ENCODE results near the gene RNF8. TPM values are rescaled to one million over a fixed set of nuclear protein-coding genes. Genes with fewer than 3 reads are reported as not detected.
"Not testable (repeated sequence)": the region's sequence is repeated elsewhere in the genome, so short reads cannot be mapped to it uniquely, and the experiment has no call there.

Gene RNF8
- total and polyA plus RNA-seq, 2 experiments from 2014 or later = 38.5 to 49.9 TPM

DNA sequence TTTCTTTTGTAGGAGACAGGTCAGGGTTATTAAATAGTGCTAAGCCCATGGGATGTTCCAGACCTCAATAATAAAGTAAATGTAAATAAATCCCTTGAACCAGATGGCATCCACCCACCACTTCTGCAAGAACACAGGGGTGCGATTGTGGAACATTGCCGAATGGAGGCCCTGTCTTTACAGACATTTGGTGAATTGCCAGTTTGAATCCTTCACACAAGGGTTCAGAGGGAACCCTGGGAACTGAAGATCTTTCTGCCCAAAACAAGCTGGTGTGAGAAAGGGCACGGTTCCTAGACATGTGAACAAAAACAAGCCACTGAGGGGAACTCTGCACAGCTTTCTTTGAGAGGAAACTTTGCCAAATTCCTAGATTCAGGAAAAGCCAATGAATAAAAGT lies 30.2 kb upstream of the RNF8 start:
- H3K27ac ChIP-seq = no peak overlapping the region
- H3K27me3 ChIP-seq = no peaks in the 10 kb centered on the region
- H3K4me1 ChIP-seq (ENCODE audit: low read depth) = peaks cover 8% of the 10 kb centered on the region
- H3K4me3 ChIP-seq = no peak overlapping the region
- no peaks in the 10 kb centered on the region for H3K9me3 ChIP-seq (ENCODE audit: low read depth)
- peak in 1 of 2 donors; percentile 37 for DNase-seq (ENCODE audit: low read depth in 1 of 2, low spot score in 1 of 2)
- TF ChIP-seq, protein P1, sequence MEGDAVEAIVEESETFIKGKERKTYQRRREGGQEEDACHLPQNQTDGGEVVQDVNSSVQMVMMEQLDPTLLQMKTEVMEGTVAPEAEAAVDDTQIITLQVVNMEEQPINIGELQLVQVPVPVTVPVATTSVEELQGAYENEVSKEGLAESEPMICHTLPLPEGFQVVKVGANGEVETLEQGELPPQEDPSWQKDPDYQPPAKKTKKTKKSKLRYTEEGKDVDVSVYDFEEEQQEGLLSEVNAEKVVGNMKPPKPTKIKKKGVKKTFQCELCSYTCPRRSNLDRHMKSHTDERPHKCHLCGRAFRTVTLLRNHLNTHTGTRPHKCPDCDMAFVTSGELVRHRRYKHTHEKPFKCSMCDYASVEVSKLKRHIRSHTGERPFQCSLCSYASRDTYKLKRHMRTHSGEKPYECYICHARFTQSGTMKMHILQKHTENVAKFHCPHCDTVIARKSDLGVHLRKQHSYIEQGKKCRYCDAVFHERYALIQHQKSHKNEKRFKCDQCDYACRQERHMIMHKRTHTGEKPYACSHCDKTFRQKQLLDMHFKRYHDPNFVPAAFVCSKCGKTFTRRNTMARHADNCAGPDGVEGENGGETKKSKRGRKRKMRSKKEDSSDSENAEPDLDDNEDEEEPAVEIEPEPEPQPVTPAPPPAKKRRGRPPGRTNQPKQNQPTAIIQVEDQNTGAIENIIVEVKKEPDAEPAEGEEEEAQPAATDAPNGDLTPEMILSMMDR (IDR thresholded peaks at IDR 0.05; ENCODE audit: low read depth, low read length) = no peak
- peaks cover 8% of the 10 kb centered on the region for H3K36me3 ChIP-seq

DNA sequence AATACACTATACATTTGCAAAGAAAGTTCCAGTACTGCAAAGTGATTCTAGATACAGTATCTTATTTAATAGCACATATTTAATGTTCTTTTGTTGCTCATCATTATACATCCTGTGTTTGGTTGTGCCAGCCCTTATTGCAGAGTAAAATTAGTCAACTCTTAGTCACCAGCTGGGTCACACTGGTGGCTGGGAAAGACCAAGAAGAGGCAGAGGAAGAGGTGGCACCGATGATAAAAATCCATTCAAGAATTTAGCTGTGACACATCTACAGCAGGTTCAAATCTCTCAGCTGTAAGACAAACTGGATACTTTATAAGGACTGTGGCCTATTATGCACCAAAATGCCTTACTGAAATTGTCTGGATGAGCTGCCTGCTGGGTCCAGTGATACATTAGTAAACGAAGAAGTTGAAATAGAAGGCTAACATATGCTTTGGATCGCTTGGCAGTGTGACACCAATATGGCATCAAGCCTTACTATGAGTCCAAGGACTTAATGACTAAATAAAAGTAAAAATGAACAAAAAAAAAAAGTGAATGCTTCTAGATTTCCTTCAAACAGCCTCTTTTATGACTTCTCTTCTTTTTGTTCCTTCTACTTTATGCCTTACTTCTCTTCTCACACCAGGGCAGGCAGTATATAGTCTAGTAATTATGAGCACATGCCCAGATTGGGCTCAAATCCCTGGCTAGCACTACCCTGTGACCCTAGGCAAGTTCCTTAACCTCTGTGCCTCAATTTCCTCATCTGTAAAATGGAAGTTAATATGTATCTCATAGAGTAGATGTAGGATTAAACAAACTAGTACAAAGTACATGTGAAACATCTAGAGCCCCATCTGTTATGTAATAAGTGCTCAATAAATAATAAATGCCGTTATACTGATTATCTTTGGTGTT lies 29.4 kb upstream of the RNF8 start:
- Histone ChIP-seq H3K27ac (no peak overlapping the region), H3K36me3 (peaks cover 8% of the 10 kb centered on the region), H3K9me3 (ENCODE audit: low read depth) (no peaks in the 10 kb centered on the region), H3K27me3 (no peaks in the 10 kb centered on the region), H3K4me1 (ENCODE audit: low read depth) (peaks cover 8% of the 10 kb centered on the region), H3K4me3 (no peak overlapping the region)
- DNase-seq (ENCODE audit: low read depth in 1 of 2, low spot score in 1 of 2) = no peak
- TF ChIP-seq, protein P1 (IDR thresholded peaks at IDR 0.05; ENCODE audit: low read depth, low read length) = no peak

- H3K27me3 ChIP-seq = not testable (repeated sequence)
Observed at GRCh38 chr6:37330345-37330744, 23.4 kb upstream of the RNF8 start.

DNA sequence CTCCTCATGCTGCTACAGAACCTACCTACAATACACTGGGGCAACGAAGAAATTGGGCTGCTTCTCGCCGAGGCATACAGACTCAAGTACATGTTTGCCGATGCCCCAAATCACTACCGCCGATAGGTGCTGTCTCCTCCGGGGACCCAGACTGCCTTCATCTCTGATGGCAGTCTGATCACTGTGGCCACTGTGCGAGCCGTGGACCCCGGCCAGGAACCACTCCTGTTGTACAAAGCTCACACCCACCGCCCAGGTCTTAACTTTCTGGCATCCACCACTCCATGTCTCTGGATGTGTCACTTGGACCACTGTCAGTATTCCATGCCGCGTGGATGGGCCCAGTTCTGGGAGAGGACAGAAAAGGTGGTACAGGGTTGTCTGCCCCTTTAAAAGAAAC lies 22.7 kb upstream of the RNF8 start:
- Histone ChIP-seq H3K4me1 (ENCODE audit: low read depth) (no peaks in the 10 kb centered on the region), H3K4me3 (no peak overlapping the region), H3K9me3 (ENCODE audit: low read depth) (no peaks in the 10 kb centered on the region), H3K36me3 (no peaks in the 10 kb centered on the region), H3K27me3 (no peaks in the 10 kb centered on the region), H3K27ac (no peak overlapping the region)
- DNase-seq (ENCODE audit: low read depth in 1 of 2, low spot score in 1 of 2) = no peak
- TF ChIP-seq, protein P1 (IDR thresholded peaks at IDR 0.05; ENCODE audit: low read depth, low read length) = no peak

More at GRCh38 chr6:37330345-37330744, 23.4 kb upstream of the RNF8 start:
- not testable (repeated sequence) for H3K4me3 ChIP-seq; H3K36me3 ChIP-seq; H3K27ac ChIP-seq; H3K9me3 ChIP-seq (ENCODE audit: low read depth); DNase-seq (ENCODE audit: low read depth in 1 of 2, low spot score in 1 of 2); H3K4me1 ChIP-seq (ENCODE audit: low read depth)

- TF ChIP-seq, protein P1 (IDR thresholded peaks at IDR 0.05; ENCODE audit: low read depth, low read length) = no peak
- Histone ChIP-seq H3K4me3 (no peak overlapping the region), H3K27ac (no peak overlapping the region), H3K4me1 (ENCODE audit: low read depth) (no peaks in the 10 kb centered on the region), H3K9me3 (ENCODE audit: low read depth) (no peaks in the 10 kb centered on the region), H3K27me3 (no peaks in the 10 kb centered on the region), H3K36me3 (no peaks in the 10 kb centered on the region)
- no peak for DNase-seq (ENCODE audit: low read depth in 1 of 2, low spot score in 1 of 2)
Observed at GRCh38 chr6:37332894-37333293, 20.9 kb upstream of the RNF8 start.

- Histone ChIP-seq H3K9me3 (ENCODE audit: low read depth) (no peaks in the 10 kb centered on the region), H3K36me3 (no peaks in the 10 kb centered on the region), H3K27me3 (no peaks in the 10 kb centered on the region), H3K4me3 (no peak overlapping the region), H3K27ac (no peak overlapping the region), H3K4me1 (ENCODE audit: low read depth) (no peaks in the 10 kb centered on the region)
- no peak for DNase-seq (ENCODE audit: low read depth in 1 of 2, low spot score in 1 of 2)
- TF ChIP-seq, protein P1 (IDR thresholded peaks at IDR 0.05; ENCODE audit: low read depth, low read length) = no peak
Observed at GRCh38 chr6:37334047-37334446, 19.7 kb upstream of the RNF8 start.

- H3K4me3 ChIP-seq; H3K36me3 ChIP-seq; H3K9me3 ChIP-seq (ENCODE audit: low read depth); DNase-seq (ENCODE audit: low read depth in 1 of 2, low spot score in 1 of 2); H3K27me3 ChIP-seq; H3K27ac ChIP-seq; H3K4me1 ChIP-seq (ENCODE audit: low read depth): not testable (repeated sequence)
Observed at GRCh38 chr6:37338317-37338716, 15.5 kb upstream of the RNF8 start.

All from cardiac muscle cell (in vitro differentiated cells and primary cell).